Bronchial epithelial cell (primary cell): ENCODE results near the gene SLAMF7. TPM values are rescaled to one million over a fixed set of nuclear protein-coding genes. Genes with fewer than 3 reads are reported as not detected.

Source experiments
- DNase-seq: peaks from one replicate; pipeline ENCODE4 v3.0.0-alpha.2; 2010; ENCODE audit warnings: low read depth
- FAIRE-seq: peaks from 2 replicates; lab custom pipeline; 2011; peaks lifted over from hg19 to GRCh38; lab: Jason Lieb, UNC
- H3K27me3 ChIP-seq: 2 replicates; pipeline ENCODE4 v1.5.1; 2011; ENCODE audit warnings: low read length; ENCODE audit not compliant: control insufficient read depth, insufficient read depth
- H3K36me3 ChIP-seq: 2 replicates; pipeline ENCODE4 v1.5.1; 2011; ENCODE audit warnings: low read length; ENCODE audit not compliant: control insufficient read depth, insufficient read depth
- H3K4me3 ChIP-seq: 2 replicates; pipeline ENCODE4 v1.5.1; 2011; ENCODE audit warnings: mild to moderate bottlenecking, low read depth, low read length, control low read depth
- CTCF ChIP-seq: IDR thresholded peaks from 2 replicates; pipeline ENCODE4 v1.5.1; 2011; ENCODE audit warnings: mild to moderate bottlenecking, moderate library complexity, low read length, control low read depth, inconsistent platforms; ENCODE audit not compliant: insufficient read depth, severe bottlenecking
- total RNA-seq: library from RNA; depleted of rRNA; stranded (reverse); fragments of >200 nt; gene quantifications from 2 replicates; pipeline ENCODE4 v1.2.1, GENCODE V29; 2014

The SLAMF7 gene
- total RNA-seq, 1 donor from 2014 or later: 0.79 TPM

DNA sequence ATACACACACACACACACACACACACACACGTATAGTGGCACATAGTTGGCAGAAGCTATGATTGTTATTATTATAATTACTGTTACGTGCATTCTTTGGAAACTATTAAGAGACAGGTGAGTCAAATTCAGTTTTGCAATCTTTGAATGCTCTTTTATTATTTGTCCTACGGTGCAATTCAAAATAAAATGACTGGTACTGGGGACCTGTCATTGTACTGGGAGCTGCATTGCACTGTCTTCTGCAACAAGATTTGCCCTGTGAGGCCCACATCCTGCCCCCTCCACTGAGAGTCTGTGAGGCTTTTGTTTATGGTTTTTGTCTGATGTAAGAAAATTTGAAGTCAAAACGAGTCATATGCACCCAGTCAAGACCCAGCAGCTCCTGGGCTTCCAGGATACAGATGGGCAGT, 58.8 kb downstream of the SLAMF7 start:
- FAIRE-seq (no peak), DNase-seq (peak; percentile 74)
- Histone ChIP-seq H3K27me3 (no peaks in the 10 kb centered on the region), H3K4me3 (no peak overlapping the region), H3K36me3 (no peaks in the 10 kb centered on the region)
- TF ChIP-seq CTCF: no peak

DNA sequence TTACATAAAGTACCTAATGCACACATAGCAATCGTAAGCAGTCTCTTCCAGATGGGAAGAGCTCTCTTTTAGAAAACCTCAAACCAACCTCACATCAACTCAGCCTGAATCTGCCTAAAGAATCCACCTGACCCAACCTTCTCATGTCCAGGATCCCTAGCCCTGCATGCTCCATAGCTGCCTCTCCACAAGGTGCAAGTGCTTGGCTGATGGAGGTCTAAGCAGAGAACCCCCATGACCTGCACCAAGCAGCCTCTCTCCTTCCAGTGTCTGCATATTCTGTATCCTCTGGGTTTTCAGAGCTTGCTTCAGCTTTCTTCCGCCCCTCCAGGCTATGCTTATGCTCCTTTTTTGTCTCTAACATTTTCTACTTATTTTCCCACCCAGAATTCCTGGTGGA, 59.4 kb downstream of the SLAMF7 start:
- DNase-seq: no peak

GRCh38 chr1:160799641-160800040, 60.6 kb downstream of the SLAMF7 start:
- H3K4me3 ChIP-seq: no peak overlapping the region
- H3K27me3 ChIP-seq: no peaks in the 10 kb centered on the region
- FAIRE-seq (peak; percentile 82), DNase-seq (no peak)
- no peak for TF ChIP-seq CTCF
- H3K36me3 ChIP-seq: no peaks in the 10 kb centered on the region

More for the DNA sequence above, 59.4 kb downstream of the SLAMF7 start:
- no peak for FAIRE-seq
- H3K27me3 ChIP-seq: no peaks in the 10 kb centered on the region
- no peak overlapping the region for H3K4me3 ChIP-seq
- no peaks in the 10 kb centered on the region for H3K36me3 ChIP-seq
- TF ChIP-seq CTCF: no peak

GRCh38 chr1:160800142-160800541, 61.1 kb downstream of the SLAMF7 start:
- TF ChIP-seq CTCF: no peak
- no peaks in the 10 kb centered on the region for H3K27me3 ChIP-seq
- no peak overlapping the region for H3K4me3 ChIP-seq
- DNase-seq: no peak
- no peak for FAIRE-seq
- no peaks in the 10 kb centered on the region for H3K36me3 ChIP-seq

- Histone ChIP-seq H3K4me3 (no peak overlapping the region), H3K27me3 (no peaks in the 10 kb centered on the region), H3K36me3 (no peaks in the 10 kb centered on the region)
- no peak for TF ChIP-seq CTCF
- DNase-seq: no peak
- no peak for FAIRE-seq
These were observed 61.8 kb downstream of the SLAMF7 start for GRCh38 chr1:160800645-160801408.
